Coronary artery (tissue), 2 donors: ENCODE measurements around the gene HACD2.
"Not testable (repeated sequence)": the region's sequence is repeated elsewhere in the genome, so short reads cannot be mapped to it uniquely, and the experiment has no call there.

Source experiments
- DNase-seq: peaks from one replicate; pipeline ENCODE4 v3.0.0-alpha.2; 2017; ENCODE audit warnings: low spot score
- H3K27ac ChIP-seq, 2 donors: fragments of 200-600 bp; sonication (generic); one replicate each; pipeline ENCODE4 v1.5.1; 2016 to 2019
- H3K4me3 ChIP-seq: fragments of 200-600 bp; sonication (generic); 2 replicates; pipeline ENCODE4 v1.5.1; 2016; ENCODE audit warnings: mild to moderate bottlenecking, moderate library complexity
- TF ChIP-seq, protein P1 (sequence below): fragments of 200-600 bp; sonication (generic); IDR thresholded peaks from one replicate; pipeline ENCODE4 v1.5.1; 2019; ENCODE audit warnings: antibody characterized with exemption

The HACD2 gene

GRCh38 chr3:123621186-123621849 lies 36.5 kb upstream of the HACD2 start:
- TF ChIP-seq, protein P1, sequence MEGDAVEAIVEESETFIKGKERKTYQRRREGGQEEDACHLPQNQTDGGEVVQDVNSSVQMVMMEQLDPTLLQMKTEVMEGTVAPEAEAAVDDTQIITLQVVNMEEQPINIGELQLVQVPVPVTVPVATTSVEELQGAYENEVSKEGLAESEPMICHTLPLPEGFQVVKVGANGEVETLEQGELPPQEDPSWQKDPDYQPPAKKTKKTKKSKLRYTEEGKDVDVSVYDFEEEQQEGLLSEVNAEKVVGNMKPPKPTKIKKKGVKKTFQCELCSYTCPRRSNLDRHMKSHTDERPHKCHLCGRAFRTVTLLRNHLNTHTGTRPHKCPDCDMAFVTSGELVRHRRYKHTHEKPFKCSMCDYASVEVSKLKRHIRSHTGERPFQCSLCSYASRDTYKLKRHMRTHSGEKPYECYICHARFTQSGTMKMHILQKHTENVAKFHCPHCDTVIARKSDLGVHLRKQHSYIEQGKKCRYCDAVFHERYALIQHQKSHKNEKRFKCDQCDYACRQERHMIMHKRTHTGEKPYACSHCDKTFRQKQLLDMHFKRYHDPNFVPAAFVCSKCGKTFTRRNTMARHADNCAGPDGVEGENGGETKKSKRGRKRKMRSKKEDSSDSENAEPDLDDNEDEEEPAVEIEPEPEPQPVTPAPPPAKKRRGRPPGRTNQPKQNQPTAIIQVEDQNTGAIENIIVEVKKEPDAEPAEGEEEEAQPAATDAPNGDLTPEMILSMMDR, result no peak
- DNase-seq, result peak; percentile 43
- Histone ChIP-seq H3K27ac (peak overlapping the region; percentile 31 to 79), H3K4me3 (no peak overlapping the region)

DNA sequence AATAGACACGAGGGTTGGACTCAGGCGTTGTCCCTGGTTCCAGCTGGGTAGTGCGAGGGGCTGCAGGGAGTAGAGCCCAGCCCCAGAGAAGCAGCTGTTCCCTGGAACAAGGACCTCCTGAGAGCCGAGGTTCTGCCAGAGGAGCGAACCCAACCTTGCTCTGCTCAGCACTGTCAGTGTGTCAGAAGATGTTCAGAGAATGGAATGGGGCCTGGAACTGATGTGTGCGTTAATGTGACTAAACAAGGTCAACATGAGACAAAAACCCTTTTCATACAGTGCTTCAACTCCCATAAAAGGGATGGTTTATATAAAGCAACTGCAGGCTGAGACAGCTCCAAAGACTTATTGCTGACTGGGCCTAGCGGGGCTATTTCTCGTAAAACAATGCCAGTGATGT lies 35.5 kb upstream of the HACD2 start:
- no peak for DNase-seq
- TF ChIP-seq, protein P1, result no peak
- Histone ChIP-seq H3K27ac (peak overlapping the region; percentile 60 to 79), H3K4me3 (peak overlapping the region; percentile 34)

- peak; percentile 87 for DNase-seq
- TF ChIP-seq, protein P1, result no peak
- Histone ChIP-seq H3K4me3 (peak overlapping the region; percentile 36), H3K27ac (peak overlapping the region; percentile 60 to 78)
Observed at GRCh38 chr3:123618768-123619484, 34.1 kb upstream of the HACD2 start.

DNA sequence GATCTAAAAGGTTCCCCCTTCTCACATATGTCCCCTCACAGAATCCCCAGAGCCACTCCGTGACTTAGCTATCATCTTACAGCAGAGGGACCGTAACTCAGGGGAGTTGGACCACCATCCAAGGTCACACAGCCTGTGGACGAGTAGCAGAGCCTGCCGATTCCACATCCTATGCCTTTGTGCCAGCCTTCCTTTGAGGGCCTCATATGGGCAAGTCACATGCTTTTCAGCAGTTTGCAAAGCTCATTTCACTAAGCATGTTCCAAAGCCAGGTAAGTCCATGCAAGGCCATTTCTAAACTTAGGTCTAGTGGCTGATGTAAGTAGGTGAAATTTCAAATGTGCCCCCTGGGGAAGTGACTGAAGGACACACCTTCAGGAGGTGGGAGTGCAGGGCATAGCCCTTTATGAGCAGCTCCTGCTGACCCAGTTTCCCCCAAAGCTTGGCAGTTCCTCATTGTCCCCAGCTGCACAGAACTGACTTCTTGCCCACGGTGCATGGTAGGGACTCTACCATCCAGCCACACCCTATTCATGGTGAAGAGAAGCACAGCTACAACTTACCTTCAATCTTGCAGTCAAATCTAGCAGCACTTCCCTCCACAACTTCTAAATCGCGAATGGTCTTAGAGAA lies 33.3 kb upstream of the HACD2 start:
- TF ChIP-seq, protein P1, result no peak
- DNase-seq, result no peak
- Histone ChIP-seq H3K27ac (peak overlapping the region; percentile 60 to 78), H3K4me3 (peak overlapping the region; percentile 36)

- no peak for DNase-seq
- Histone ChIP-seq H3K27ac (no peak overlapping the region), H3K4me3 (no peak overlapping the region)
- TF ChIP-seq, protein P1, result no peak
Observed at GRCh38 chr3:123616593-123616992, 31.7 kb upstream of the HACD2 start.

DNA sequence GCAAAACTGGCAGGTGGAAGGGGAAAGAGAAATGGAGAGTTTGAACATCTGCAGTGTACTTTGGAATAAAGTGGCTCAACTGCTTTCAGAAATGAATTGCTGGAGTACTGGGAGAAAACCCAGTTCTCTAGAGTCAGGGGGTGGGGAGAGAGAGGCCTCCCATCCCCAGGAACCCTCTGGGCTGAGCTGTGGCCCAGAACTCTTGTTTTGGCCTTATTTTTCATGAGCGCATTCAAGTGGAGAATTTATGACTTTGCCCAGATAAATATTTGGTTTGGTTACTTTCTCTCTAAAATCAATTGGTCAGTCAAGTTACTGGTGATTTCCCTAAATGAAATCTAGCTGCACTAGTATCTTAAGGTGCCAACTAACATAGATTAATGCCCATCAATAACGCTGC lies 28.7 kb upstream of the HACD2 start:
- peak overlapping the region; percentile 0 to 53 for H3K27ac ChIP-seq
- H3K4me3 ChIP-seq, result no peak overlapping the region
- TF ChIP-seq, protein P1, result no peak
- no peak for DNase-seq

GRCh38 chr3:123611674-123612073 lies 26.8 kb upstream of the HACD2 start:
- not testable (repeated sequence) for H3K4me3 ChIP-seq, DNase-seq
- H3K27ac ChIP-seq, result peak overlapping the region in 1 of 2 donors; percentile 50
